Endodermal cell (in vitro differentiated cells): ENCODE results near the gene IFI27L1. TPM values are rescaled to one million over a fixed set of nuclear protein-coding genes. Genes with fewer than 3 reads are reported as not detected.

Experiments used
- DNase-seq: peaks from one replicate; pipeline ENCODE4 v3.0.0-alpha.2; 2017
- H3K27ac ChIP-seq: 2 replicates; pipeline ENCODE4 v1.5.1; 2013; ENCODE audit warnings: mild to moderate bottlenecking, low read depth, low read length, moderate library complexity
- H3K27me3 ChIP-seq: 2 replicates; pipeline ENCODE4 v1.6.1; 2013; ENCODE audit warnings: mild to moderate bottlenecking, low read length, moderate library complexity; ENCODE audit not compliant: insufficient read depth, control insufficient read depth, poor library complexity, severe bottlenecking
- H3K36me3 ChIP-seq: 2 replicates; pipeline ENCODE4 v1.7.0; 2013; ENCODE audit warnings: mild to moderate bottlenecking, low read length, moderate library complexity; ENCODE audit not compliant: control insufficient read depth, insufficient read depth
- H3K4me1 ChIP-seq: one replicate; pipeline ENCODE4 v1.7.0; 2013; ENCODE audit warnings: low read length; ENCODE audit not compliant: control insufficient read depth, insufficient read depth
- H3K4me3 ChIP-seq: 2 replicates; pipeline ENCODE4 v1.5.1; 2013; ENCODE audit warnings: mild to moderate bottlenecking, low read length, moderate library complexity
- H3K9ac ChIP-seq: 2 replicates; pipeline ENCODE4 v1.6.1; 2013; ENCODE audit warnings: mild to moderate bottlenecking, low read length, moderate library complexity; ENCODE audit not compliant: poor library complexity, severe bottlenecking; ENCODE audit errors: extremely low read depth
- H3K9me3 ChIP-seq: 2 replicates; pipeline ENCODE4 v1.6.1; 2013; ENCODE audit warnings: mild to moderate bottlenecking, low read length, moderate library complexity; ENCODE audit not compliant: control insufficient read depth
- H3K27ac Mint-ChIP-seq: 2 replicates; pipeline ENCODE4 v1.8.0; 2020; ENCODE audit warnings: mixed read lengths
- H3K27me3 Mint-ChIP-seq: 2 replicates; pipeline ENCODE4 v1.8.0; 2021; ENCODE audit warnings: mild to moderate bottlenecking, mixed read lengths; ENCODE audit not compliant: insufficient read depth
- H3K36me3 Mint-ChIP-seq: 2 replicates; pipeline ENCODE4 v1.8.0; 2020; ENCODE audit warnings: low read depth, mixed read lengths
- H3K4me1 Mint-ChIP-seq: 2 replicates; pipeline ENCODE4 v1.8.0; 2020; ENCODE audit warnings: mixed read lengths
- H3K4me3 Mint-ChIP-seq: 2 replicates; pipeline ENCODE4 v1.8.0; 2020; ENCODE audit warnings: mild to moderate bottlenecking, moderate library complexity, mixed read lengths
- H3K9me3 Mint-ChIP-seq: 2 replicates; pipeline ENCODE4 v1.8.0; 2020; ENCODE audit warnings: mild to moderate bottlenecking, mixed read lengths
- WGBS, 2 experiments: methylation state at CpG; one replicate each; pipeline versions ENCODE4 v1.1.5 to v1.1.7; 2013; ENCODE audit warnings: missing lambda C conversion rate in 2 of 2, mixed read lengths in 1 of 2; ENCODE audit not compliant: insufficient coverage in 1 of 2, insufficient read length in 1 of 2; 5-methylcytosine and 5-hydroxymethylcytosine counted together
- total RNA-seq, 2 donors: library from RNA; stranded (reverse); fragmentation: NEBNext Ultra II Directional in 1 of 2; extraction: Animal tissue kit (Norgen Biotek cat#: 25700) in 1 of 2; gene quantifications; 2 replicates in 1 of 2; 3 replicates in 1 of 2; pipeline ENCODE4 v1.2.1, GENCODE V29; 2021
- TF ChIP-seq, protein P1 (sequence below): fragments of 200-600 bp; sonication (generic); conservative IDR thresholded peaks from 2 replicates; pipeline ENCODE4 v1.5.0; 2021; ENCODE audit warnings: antibody characterized with exemption, mild to moderate bottlenecking

IFI27L1 gene
- total RNA-seq, 2 donors from 2014 or later, result 40.0 to 47.2 TPM

GRCh38 chr14:94036313-94037167 lies 44.6 kb upstream of the IFI27L1 start:
- Histone ChIP-seq H3K4me1 (peaks cover 4% of the 10 kb centered on the region), H3K9me3 (peaks cover 10% of the 10 kb centered on the region), H3K36me3 (peaks cover 3% of the 10 kb centered on the region), H3K4me3 (no peak overlapping the region), H3K9ac (no peak overlapping the region), H3K27ac (no peak overlapping the region), H3K27me3 (no peaks in the 10 kb centered on the region)
- H3K4me3 Mint-ChIP-seq, result no peak overlapping the region
- no peaks in the 10 kb centered on the region for H3K27me3 Mint-ChIP-seq
- TF ChIP-seq, protein P1, sequence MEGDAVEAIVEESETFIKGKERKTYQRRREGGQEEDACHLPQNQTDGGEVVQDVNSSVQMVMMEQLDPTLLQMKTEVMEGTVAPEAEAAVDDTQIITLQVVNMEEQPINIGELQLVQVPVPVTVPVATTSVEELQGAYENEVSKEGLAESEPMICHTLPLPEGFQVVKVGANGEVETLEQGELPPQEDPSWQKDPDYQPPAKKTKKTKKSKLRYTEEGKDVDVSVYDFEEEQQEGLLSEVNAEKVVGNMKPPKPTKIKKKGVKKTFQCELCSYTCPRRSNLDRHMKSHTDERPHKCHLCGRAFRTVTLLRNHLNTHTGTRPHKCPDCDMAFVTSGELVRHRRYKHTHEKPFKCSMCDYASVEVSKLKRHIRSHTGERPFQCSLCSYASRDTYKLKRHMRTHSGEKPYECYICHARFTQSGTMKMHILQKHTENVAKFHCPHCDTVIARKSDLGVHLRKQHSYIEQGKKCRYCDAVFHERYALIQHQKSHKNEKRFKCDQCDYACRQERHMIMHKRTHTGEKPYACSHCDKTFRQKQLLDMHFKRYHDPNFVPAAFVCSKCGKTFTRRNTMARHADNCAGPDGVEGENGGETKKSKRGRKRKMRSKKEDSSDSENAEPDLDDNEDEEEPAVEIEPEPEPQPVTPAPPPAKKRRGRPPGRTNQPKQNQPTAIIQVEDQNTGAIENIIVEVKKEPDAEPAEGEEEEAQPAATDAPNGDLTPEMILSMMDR, result peak; percentile 93
- H3K9me3 Mint-ChIP-seq, result peaks cover 14% of the 10 kb centered on the region
- H3K36me3 Mint-ChIP-seq, result peaks cover 14% of the 10 kb centered on the region
- no peak overlapping the region for H3K27ac Mint-ChIP-seq
- 45 to 49% methylated on average over 11 to 12 of the region's 12 CpGs for WGBS, 2 experiments
- peak; percentile 96 for DNase-seq
- peaks cover 9% of the 10 kb centered on the region for H3K4me1 Mint-ChIP-seq

GRCh38 chr14:94037954-94038353 lies 43.2 kb upstream of the IFI27L1 start:
- TF ChIP-seq, protein P1, result no peak
- Histone ChIP-seq H3K27me3 (no peaks in the 10 kb centered on the region), H3K27ac (no peak overlapping the region), H3K36me3 (peaks cover 3% of the 10 kb centered on the region), H3K4me3 (no peak overlapping the region), H3K9me3 (peaks cover 10% of the 10 kb centered on the region), H3K9ac (no peak overlapping the region), H3K4me1 (peaks cover 4% of the 10 kb centered on the region)
- H3K4me1 Mint-ChIP-seq, result peaks cover 9% of the 10 kb centered on the region
- no peak overlapping the region for H3K27ac Mint-ChIP-seq
- no peaks in the 10 kb centered on the region for H3K27me3 Mint-ChIP-seq
- no peak overlapping the region for H3K4me3 Mint-ChIP-seq
- 90 to 96% methylated on average over 7 to 9 of the region's 9 CpGs for WGBS, 2 experiments
- peaks cover 14% of the 10 kb centered on the region for H3K9me3 Mint-ChIP-seq
- H3K36me3 Mint-ChIP-seq, result peaks cover 14% of the 10 kb centered on the region
- DNase-seq, result no peak

- H3K36me3 ChIP-seq, result peaks cover 3% of the 10 kb centered on the region
- Mint-ChIP-seq H3K9me3 (peaks cover 14% of the 10 kb centered on the region), H3K27ac (no peak overlapping the region), H3K36me3 (peaks cover 14% of the 10 kb centered on the region), H3K4me1 (peaks cover 9% of the 10 kb centered on the region), H3K4me3 (no peak overlapping the region), H3K27me3 (no peaks in the 10 kb centered on the region)
- no peak overlapping the region for H3K27ac ChIP-seq
- no peak overlapping the region for H3K9ac ChIP-seq
- DNase-seq, result no peak
- WGBS, 2 experiments, result 89 to 100% methylated on average over 2 to 6 of the region's 7 CpGs
- TF ChIP-seq, protein P1, result no peak
- no peak overlapping the region for H3K4me3 ChIP-seq
- peaks cover 4% of the 10 kb centered on the region for H3K4me1 ChIP-seq
- no peaks in the 10 kb centered on the region for H3K27me3 ChIP-seq
- peaks cover 10% of the 10 kb centered on the region for H3K9me3 ChIP-seq
Measured at GRCh38 chr14:94038510-94038909, 42.6 kb upstream of the IFI27L1 start.
